DMS114 treated with DMSO at 0.1 percent for 48 hours (cell line): Measurements from ENCODE around the gene RASA4B.
"Not testable (repeated sequence)": the region's sequence is repeated elsewhere in the genome, so short reads cannot be mapped to it uniquely, and the experiment has no call there.

ENCODE experiments used
- DNase-seq: peaks from one replicate; lab custom pipeline; 2025; ENCODE audit not compliant: unreplicated experiment; lab: John Stamatoyannopoulos, UW

The RASA4B gene

GRCh38 chr7:102517550-102518147, at the start of gene RASA4B:
Gene RASA4B (minus strand): TSS chr7:102517777. CDS start chr7:102517710, 67 bp downstream.
- not testable (repeated sequence) for DNase-seq

- DNase-seq: not testable (repeated sequence)
Measured at GRCh38 chr7:102550808-102551422, 33.3 kb upstream of the RASA4B start, which contains the start of gene SPDYE2. Gene SPDYE2 (plus strand): TSS chr7:102551226. CDS start chr7:102553256, 2,030 bp downstream.

DNA sequence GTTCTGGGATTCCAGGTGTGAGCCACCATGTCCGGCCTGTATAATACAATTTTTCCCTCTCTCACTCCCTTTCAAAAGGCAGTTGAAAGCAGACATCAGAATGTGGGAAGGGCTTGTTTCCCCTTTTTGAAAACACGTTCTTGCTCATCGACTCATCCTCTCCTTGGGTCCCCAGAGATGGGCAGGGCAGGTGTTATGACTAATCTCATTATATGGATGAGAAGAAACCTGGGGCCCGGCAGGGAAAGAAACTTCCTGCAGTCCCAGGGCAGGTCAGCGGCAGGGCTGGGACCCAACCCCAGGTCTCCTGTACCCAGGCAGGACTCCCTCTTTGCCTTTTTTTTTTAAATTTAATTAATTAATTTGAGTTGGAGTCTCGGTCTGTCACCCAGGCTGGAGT, 28.8 kb upstream of the RASA4B start:
- DNase-seq: not testable (repeated sequence)

GRCh38 chr7:102545288-102545687, 27.7 kb upstream of the RASA4B start:
- DNase-seq: not testable (repeated sequence)

GRCh38 chr7:102544372-102544771, 26.8 kb upstream of the RASA4B start:
- not testable (repeated sequence) for DNase-seq

- DNase-seq: not testable (repeated sequence)
Measured at GRCh38 chr7:102543596-102543995, 26.0 kb upstream of the RASA4B start, which contains the start of gene UPK3BL2. Gene UPK3BL2 (minus strand): TSS chr7:102543696. CDS start chr7:102543636, 60 bp downstream.

DNA sequence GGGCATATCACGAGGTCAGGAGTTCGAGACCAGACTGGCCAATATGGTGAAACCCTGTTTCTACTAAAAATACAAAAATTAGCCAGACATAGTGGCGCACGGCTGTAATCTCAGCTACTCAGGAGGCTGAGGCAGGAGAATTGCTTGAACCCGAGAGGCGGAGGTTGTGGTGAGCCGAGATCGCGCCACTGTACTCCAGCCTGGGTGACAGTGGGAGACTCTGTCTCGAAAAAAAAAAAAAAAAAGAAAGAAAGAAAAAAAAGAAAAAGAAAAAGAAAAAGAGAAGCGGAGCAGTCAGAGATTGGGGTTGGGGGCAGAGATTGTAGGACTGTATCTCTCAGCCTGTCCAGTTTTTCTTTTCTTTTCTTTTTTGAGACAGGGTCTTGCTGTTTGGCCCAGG, 25.2 kb upstream of the RASA4B start:
- not testable (repeated sequence) for DNase-seq

- DNase-seq: not testable (repeated sequence)
Measured at GRCh38 chr7:102542083-102542482, 24.5 kb upstream of the RASA4B start.

GRCh38 chr7:102540604-102541003, 23.0 kb upstream of the RASA4B start:
- DNase-seq: not testable (repeated sequence)

DNA sequence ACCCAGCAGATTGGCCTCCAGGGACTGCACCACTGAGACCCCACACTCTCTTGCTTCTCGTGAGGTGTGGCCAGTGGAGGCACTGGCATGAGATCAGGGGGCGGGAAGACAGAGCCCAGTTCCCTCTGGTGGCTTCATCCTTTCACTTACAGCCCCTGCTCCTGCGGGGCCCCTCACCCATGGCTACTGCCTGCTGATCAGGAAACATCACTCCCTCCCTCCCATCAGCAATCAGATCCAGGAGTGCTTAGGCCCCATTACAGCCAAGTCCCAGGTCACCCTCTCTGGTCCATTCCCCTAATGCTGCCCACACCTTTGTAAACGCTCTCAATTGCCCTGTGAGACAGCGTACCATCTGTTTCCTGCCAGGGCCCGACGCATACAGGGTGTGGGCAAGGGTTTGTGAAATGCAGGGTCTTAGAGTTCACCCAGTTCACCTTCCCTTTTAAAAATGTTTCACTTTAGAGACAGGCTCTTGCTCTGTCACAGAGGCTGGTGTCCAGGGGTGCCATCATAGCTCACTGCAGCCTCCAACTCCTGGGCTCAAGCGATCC, 17.6 kb upstream of the RASA4B start:
- not testable (repeated sequence) for DNase-seq

DNA sequence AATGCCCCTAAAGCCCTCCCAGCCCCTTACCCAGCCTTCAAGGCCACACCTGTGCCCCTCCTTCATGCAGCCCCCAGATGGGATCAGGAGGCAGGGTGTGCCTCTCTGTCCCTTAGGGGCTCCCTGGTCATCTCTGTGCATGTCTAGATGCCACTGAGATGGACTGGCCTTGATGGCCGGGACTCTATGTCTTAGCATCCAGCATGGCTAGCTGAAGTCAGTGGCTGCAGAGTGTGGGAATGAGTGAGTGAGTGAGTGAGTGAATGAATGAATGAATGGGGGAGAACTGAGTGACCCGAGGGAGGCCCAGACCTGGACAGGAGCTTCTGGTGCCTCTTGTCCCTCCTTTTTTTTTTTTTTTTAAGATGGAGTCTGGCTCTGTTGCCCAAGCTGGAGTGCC, 14.6 kb upstream of the RASA4B start:
- not testable (repeated sequence) for DNase-seq

GRCh38 chr7:102531583-102531982, 14.0 kb upstream of the RASA4B start:
- not testable (repeated sequence) for DNase-seq

DNA sequence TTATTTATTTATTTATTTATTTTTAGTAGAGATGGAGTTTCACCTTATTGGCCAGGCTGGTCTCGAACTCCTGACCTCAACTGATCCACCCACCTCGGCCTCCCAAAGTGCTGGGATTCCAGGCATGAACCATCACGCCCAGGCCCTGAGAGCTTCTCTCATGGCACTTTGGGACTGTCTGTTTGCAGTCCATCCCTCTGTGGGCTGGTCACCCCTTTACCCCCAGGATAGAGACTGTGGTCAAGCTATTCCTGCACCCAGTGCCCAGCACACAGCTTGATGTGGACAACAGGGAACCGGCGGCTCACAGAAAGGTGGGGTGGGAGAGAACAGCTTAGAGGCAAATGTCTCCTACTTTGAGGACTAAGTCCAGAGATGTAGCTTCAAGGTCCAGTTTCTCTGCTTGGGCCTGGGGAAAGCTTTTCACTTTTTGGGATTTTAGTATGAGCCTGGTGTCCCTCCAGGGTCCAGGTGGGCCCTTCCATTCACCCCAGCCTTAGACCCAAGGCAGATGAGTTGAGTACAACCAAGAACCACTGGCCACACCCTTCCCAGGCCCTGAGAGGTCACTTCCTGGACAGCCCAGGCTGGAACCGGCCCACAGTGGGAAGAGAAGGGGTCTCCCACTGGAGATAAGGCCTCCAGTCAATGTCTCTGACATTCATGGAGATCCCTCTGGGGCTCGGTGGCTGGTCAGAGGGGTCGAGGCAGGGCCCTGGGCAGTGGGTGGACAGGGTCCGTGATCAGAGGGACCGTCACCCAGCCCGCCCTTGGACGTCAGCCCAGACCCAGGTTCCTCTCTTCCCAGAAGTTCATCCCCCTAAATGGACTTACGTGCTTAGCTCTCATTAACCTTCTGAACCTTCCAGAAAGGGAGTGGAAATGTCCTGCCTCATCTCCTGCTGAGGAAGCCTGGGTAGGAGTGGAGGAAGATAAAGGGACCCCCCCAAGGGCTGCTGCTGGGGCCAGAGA, 10.5 kb upstream of the RASA4B start:
- not testable (repeated sequence) for DNase-seq

- DNase-seq: not testable (repeated sequence)
Measured at GRCh38 chr7:102527182-102527581, 9.6 kb upstream of the RASA4B start.

- not testable (repeated sequence) for DNase-seq
Measured at GRCh38 chr7:102524803-102525202, 7.2 kb upstream of the RASA4B start.

GRCh38 chr7:102520797-102521196, 3.2 kb upstream of the RASA4B start:
- DNase-seq: not testable (repeated sequence)

DNA sequence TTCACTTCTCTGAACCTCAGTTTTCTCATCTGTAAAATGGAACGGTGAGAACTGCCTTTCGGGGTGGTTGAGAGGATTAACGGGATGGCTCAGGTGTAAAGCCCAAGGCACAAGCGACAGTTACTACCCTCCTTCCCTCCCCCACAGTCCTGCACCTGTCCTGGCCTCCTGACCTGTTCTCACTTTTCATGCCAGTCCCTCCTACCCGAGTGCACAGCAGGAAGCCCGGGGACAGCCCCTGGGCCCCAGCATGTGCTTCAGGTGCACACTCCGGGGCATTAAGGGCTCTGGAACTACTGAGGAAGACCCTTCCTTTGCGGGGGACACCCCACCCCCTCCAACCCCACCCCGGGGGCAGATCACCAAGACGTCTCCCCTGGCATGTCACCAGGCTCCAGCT, 626 bp downstream of the RASA4B start:
- not testable (repeated sequence) for DNase-seq

DNA sequence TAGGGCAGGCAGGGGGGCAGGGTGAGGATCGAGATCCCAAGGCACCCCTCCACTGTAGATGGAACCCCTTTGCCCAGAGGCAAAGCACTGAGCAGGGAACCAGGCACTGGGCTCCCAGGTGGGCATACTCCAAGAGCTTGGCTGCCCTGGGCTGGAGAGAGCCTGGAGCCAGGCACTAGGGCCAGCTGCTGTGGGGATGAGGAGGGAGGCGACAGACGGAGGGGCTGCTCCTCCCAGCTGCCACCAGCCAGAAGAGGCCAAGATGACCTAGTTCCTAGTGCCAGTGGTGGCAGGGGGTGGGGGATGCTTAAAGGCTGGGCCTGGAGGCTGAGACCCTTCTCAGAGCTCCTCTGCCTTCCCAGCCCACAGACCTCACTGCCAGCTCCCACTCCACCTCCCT, 1.7 kb downstream of the RASA4B start:
- DNase-seq: not testable (repeated sequence)

- not testable (repeated sequence) for DNase-seq
Measured at GRCh38 chr7:102514881-102515721, 2.5 kb downstream of the RASA4B start.

GRCh38 chr7:102512642-102513221, 4.8 kb downstream of the RASA4B start:
- not testable (repeated sequence) for DNase-seq
